ENCODE data around the gene ATP6AP1.

GRCh38 chrX:154401918-154402621 is 26.4 kb upstream of the ATP6AP1 start:
- TF ChIP-seq YY1 (tag by site-specific recombination; IDR thresholded peaks at IDR 0.05) (no peak), CTCF (tag by site-specific recombination; IDR thresholded peaks at IDR 0.05) (no peak), PRDM4 (tag by site-specific recombination; IDR thresholded peaks at IDR 0.05) (no peak), ZNF248 (tag by site-specific recombination; IDR thresholded peaks at IDR 0.05) (no peak), ZNF140 (tag by site-specific recombination; IDR thresholded peaks at IDR 0.05) (no peak), SP2 (tag by site-specific recombination; IDR thresholded peaks at IDR 0.05) (no peak), KLF16 (tag by site-specific recombination; IDR thresholded peaks at IDR 0.05) (no peak), PBX3 (CRISPR knock-in tag; IDR thresholded peaks at IDR 0.05) (no peak), REPIN1 (tag by site-specific recombination; IDR thresholded peaks at IDR 0.05; ENCODE audit: low read depth) (no peak)
